Retinal pigment epithelial cell (primary cell): ENCODE data around the gene DRC7.

ENCODE experiments used
- DNase-seq: peaks from one replicate; pipeline ENCODE4 v3.0.0-alpha.2; 2010; ENCODE audit warnings: low read depth
- H3K4me3 ChIP-seq: 2 replicates; pipeline ENCODE4 v1.5.1; 2011; ENCODE audit warnings: mild to moderate bottlenecking, low read length, control low read depth, moderate library complexity
- TF ChIP-seq, protein P1 (sequence below): conservative IDR thresholded peaks from 2 replicates; pipeline ENCODE4 v1.5.1; 2011; ENCODE audit warnings: low read depth, low read length, control low read depth, inconsistent platforms

DRC7 gene

DNA sequence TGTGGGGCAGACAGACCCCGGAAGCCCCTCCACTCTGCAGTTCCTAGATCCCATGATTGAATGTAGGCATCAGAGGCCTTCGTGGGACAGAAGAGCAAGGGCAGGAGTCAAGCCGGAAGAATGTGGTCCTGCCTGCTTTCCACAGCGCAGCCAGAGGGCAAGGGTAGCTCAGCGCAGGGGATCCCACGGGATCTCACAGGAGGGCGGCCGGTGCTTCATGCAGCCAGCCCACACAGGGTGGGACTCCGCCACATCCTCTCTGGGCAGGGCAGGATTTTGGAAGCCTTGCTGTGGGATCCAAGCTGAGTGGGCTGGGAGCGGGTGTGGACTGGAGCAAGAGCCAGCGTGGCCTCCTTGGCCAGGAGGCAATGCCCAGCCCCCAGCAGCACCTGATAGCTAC, 54.0 kb downstream of the DRC7 start:
- no peak overlapping the region for H3K4me3 ChIP-seq
- no peak for DNase-seq
- TF ChIP-seq, protein P1, sequence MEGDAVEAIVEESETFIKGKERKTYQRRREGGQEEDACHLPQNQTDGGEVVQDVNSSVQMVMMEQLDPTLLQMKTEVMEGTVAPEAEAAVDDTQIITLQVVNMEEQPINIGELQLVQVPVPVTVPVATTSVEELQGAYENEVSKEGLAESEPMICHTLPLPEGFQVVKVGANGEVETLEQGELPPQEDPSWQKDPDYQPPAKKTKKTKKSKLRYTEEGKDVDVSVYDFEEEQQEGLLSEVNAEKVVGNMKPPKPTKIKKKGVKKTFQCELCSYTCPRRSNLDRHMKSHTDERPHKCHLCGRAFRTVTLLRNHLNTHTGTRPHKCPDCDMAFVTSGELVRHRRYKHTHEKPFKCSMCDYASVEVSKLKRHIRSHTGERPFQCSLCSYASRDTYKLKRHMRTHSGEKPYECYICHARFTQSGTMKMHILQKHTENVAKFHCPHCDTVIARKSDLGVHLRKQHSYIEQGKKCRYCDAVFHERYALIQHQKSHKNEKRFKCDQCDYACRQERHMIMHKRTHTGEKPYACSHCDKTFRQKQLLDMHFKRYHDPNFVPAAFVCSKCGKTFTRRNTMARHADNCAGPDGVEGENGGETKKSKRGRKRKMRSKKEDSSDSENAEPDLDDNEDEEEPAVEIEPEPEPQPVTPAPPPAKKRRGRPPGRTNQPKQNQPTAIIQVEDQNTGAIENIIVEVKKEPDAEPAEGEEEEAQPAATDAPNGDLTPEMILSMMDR: no peak

DNA sequence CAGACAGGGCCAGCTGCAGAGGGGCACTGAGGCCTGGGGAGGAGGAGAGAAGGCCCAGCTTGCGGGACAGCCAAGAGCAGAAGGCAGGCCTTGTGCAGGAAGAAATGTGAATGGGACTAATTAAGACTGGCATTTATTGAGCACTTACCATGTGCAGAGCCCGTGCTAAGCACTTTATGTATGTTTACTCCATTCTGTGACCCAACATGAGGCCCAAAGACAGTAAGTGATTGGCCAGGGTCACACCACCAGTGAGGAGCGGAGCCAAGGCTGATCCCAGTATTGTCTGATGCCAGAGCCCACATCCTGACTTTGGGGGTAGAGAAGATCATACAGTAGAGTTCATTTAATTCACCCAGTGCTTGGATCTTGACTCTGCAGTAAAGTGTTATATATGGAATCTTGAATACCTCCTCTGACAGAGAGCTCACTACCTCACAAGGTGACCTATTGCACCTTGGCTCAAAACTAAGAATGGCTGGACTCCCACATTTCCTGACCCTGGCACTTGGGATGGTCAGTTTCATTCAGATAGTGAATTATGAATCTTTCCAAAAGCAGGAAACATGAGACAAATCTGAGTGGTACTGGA, 54.6 kb downstream of the DRC7 start:
- no peak for DNase-seq
- H3K4me3 ChIP-seq: no peak overlapping the region
- TF ChIP-seq, protein P1: no peak

DNA sequence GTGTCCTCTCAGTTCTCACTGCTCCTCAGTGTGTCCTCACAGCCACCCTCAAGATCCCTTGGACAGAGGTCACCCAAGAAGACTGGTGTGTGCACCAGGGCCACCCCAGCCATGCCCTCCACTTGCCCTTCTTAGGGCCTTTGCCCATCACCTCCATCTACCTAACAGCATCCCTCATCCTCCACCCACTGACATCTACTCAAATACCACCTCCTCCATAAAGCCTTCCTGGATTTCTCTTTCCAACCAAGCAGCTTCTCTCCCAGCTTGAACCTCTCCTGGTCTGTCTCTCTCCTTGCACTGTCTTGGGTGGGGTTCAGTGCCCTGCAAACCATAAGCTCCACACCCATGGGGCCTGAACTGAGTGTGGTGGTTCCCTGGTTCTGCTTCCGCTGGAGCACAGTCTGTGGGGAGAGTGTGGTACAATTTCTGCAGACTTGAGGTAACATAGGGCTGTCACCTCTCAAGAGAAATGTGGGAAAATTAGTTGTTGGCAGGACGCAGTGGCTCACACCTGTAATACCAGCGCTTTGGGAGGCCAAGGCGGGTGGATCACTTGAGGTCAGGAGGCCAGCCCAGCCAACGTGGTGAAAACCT, 55.3 kb downstream of the DRC7 start:
- DNase-seq: no peak
- TF ChIP-seq, protein P1: no peak
- no peak overlapping the region for H3K4me3 ChIP-seq

DNA sequence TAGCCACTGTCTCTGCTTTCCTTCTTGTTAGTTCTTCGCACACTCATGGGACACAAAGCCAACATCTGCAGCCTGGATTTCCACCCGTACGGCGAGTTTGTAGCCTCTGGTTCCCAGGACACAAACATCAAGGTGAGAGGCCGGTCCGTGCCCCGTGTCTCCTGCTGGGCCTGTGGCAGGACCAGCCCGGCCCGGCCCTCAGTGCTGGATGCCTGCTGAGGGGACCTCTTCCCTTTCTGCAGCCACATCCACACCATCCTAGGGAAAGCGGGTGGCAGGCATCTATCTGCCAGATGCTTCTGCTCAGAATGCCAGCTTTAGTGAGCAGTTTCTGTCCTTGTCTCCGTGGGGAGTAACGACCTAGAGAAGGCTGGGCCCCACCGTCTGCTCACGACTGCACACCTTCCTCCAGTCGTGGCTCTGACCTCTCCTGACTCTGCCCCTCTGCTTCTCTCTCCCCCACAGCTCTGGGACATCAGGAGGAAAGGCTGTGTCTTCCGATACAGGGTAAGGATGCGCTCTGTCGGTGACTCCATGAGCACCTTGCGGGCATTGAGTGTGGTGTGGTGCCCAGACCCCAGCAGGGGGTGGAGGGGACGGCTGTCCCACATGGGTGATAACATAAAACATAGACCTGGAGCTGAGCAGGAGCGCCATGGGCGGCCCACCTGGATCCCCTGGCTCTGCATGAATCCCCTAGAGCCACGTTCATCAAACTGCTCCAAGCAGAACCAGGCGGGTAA, 56.4 kb downstream of the DRC7 start:
- no peak overlapping the region for H3K4me3 ChIP-seq
- TF ChIP-seq, protein P1: no peak
- no peak for DNase-seq

DNA sequence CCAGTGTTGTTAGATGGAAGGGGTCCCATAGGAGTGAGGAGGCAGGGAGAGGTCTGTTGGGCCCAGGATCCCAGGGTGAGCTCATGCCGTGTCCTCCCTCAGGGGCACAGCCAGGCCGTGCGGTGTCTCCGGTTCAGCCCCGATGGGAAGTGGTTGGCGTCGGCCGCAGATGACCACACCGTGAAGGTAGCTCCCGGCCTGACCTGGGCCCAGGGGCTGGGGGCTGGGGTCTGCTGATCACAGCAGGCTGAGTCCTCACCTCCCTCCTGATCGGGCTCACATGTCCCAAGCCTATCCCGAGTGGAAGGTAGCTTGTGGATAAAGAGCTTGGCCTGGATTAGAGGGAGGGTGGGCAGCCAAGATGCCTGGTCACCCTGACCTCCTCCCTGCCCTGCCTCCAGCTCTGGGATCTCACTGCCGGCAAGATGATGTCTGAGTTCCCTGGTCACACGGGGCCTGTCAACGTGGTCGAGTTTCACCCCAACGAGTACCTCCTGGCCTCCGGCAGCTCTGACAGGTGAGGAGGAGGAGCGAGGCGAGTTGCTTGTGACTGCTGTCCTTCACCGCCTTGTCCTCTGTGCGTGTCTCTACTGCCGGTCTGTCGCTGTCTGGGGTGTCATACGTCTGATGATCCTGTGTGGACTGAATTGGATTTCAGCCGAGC, 57.1 kb downstream of the DRC7 start:
- DNase-seq: no peak
- TF ChIP-seq, protein P1: no peak
- no peak overlapping the region for H3K4me3 ChIP-seq

DNA sequence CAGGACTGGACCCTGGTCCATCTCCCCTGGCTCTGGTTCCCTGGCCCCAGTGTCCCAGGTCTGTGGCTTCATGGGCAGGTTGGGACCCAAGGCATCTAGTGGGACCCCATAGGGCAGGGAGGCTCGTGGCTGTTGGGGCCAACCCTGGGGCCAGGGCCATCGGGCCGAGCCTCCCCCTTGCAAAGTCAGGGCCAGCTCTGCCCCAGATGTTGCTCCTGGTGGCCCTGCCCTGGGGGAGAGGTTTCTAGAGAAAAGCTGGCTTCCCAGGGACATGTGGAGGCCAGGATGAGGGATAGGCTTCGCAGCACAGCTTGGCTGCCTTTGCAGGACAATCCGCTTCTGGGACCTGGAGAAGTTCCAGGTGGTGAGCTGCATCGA, 57.6 kb downstream of the DRC7 start:
- TF ChIP-seq, protein P1: no peak
- DNase-seq: no peak
- no peak overlapping the region for H3K4me3 ChIP-seq
